Aorta (tissue), 5 donors: Measurements from ENCODE around the gene OR2A25. TPM values are rescaled to one million over a fixed set of nuclear protein-coding genes. Genes with fewer than 3 reads are reported as not detected.

Source experiments
- ATAC-seq: fragments of 200-7000 bp; cut with Tn5 transposase; one replicate; pipeline ENCODE4 v1.9.1; 2022; ENCODE audit warnings: moderate library complexity; ENCODE audit not compliant: low FRiP score
- DNase-seq, 2 donors: peaks; one replicate each; pipeline ENCODE4 v3.0.0-alpha.2; 2020
- H3K27ac ChIP-seq, 2 donors: one replicate each; pipeline ENCODE4 v1.5.1; 2013; ENCODE audit warnings: low read length in 2 of 2, mild to moderate bottlenecking in 2 of 2, moderate library complexity in 2 of 2, control low read depth in 1 of 2, inconsistent platforms in 1 of 2, low read depth in 1 of 2
- H3K27me3 ChIP-seq, 2 donors: one replicate each; pipeline ENCODE4 v1.6.1; 2013; ENCODE audit warnings: control low read depth in 1 of 2, low read length in 1 of 2, mild to moderate bottlenecking in 1 of 2, moderate library complexity in 1 of 2; ENCODE audit not compliant: insufficient read depth in 2 of 2, control insufficient read depth in 1 of 2
- H3K36me3 ChIP-seq, 2 donors: one replicate each; pipeline ENCODE4 v1.6.1; 2013; ENCODE audit warnings: control low read depth in 1 of 2, low read length in 1 of 2, mild to moderate bottlenecking in 1 of 2; ENCODE audit not compliant: insufficient read depth in 2 of 2, control insufficient read depth in 1 of 2
- H3K4me1 ChIP-seq, 2 donors: one replicate each; pipeline ENCODE4 v1.6.1; 2013; ENCODE audit warnings: low read length in 2 of 2, control low read depth in 1 of 2, mild to moderate bottlenecking in 1 of 2, moderate library complexity in 1 of 2; ENCODE audit not compliant: insufficient read depth in 2 of 2, control insufficient read depth in 1 of 2
- H3K4me3 ChIP-seq, 2 donors: one replicate each; pipeline ENCODE4 v1.5.1; 2013; ENCODE audit warnings: low read length in 2 of 2, control low read depth in 1 of 2, mild to moderate bottlenecking in 1 of 2
- H3K9me3 ChIP-seq: one replicate; pipeline ENCODE4 v1.6.1; 2013; ENCODE audit warnings: mild to moderate bottlenecking, low read length; ENCODE audit not compliant: control insufficient read depth
- WGBS, 2 donors: extraction: QIAGEN DNeasy Blood & Tissue Kit; methylation state at CpG; one replicate each; pipeline ENCODE4 v1.1.7; 2013; 5-methylcytosine and 5-hydroxymethylcytosine counted together
- intact Hi-C, 2 donors: fragments of 100-400 bp; cut with DNase I; formaldehyde crosslinking; loops; one replicate each; pipeline versions ENCODE4 v1.14.2 to v1.15.0; 2022
- long read RNA-seq, 2 donors: library from polyadenylated mRNA; unstranded; transcript quantifications; one replicate each; pipeline ENCODE4 v2.0.0, GENCODE V29; 2020 to 2021
- polyA plus RNA-seq, 2 donors: library from polyadenylated mRNA; stranded (reverse); fragments of 200-250 nt; gene quantifications; one replicate each; pipeline ENCODE4 v1.2.3, GENCODE V29; 2013
- total RNA-seq, 2 donors: library from RNA; stranded (reverse); fragmentation: NEBNext Ultra II Directional; extraction: Animal tissue kit (Norgen Biotek cat#: 25700); gene quantifications; one replicate each; pipeline ENCODE4 v1.2.1, GENCODE V29; 2021
- donor health status: healthy with polysubstance abuse.
- donor health status: Bipolar disorder and iron deficiency.
- donor health status: DM: no; HTN: no; CAD: no.
- donor health status: DM: no; HTN: no; CAD: no.
- donor health status: DM: yes; HTN: yes; CAD: no.

The OR2A25 gene, protein sequence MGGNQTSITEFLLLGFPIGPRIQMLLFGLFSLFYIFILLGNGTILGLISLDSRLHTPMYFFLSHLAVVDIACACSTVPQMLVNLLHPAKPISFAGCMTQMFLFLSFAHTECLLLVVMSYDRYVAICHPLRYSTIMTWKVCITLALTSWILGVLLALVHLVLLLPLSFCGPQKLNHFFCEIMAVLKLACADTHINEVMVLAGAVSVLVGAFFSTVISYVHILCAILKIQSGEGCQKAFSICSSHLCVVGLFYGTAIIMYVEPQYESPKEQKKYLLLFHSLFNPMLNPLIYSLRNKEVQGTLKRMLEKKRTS
- total RNA-seq: not detected
- not detected for polyA plus RNA-seq
- long read RNA-seq, donor 1: 0 reads
- long read RNA-seq, donor 2: 0 reads

DNA sequence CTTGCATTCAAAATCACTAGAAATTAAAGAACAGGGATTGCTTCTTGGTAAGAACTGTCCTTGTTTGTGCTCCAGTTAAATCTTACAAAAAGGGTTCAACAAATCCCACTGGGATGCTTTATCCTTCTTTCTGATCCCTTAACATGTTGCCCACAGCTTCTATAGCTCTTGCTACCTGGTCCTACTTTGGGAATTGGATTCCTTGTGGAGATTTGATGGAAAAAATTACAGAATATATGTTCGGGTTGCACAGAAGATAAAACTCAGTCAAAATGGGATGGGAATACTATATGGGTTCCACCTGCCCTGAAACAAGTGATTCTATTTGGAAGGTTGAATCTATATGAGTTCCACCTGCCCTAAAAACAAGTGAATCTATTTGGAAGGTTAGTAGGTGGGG, at the start of gene OR2A25:
Gene OR2A25, plus strand, starts transcription at position 301 of the 400 bp plus-strand sequence. CDS start 4,409 bp downstream, outside the sequence.
- Histone ChIP-seq H3K9me3 (no peaks in the 10 kb centered on the region), H3K27ac (no peak within 1 kb of the TSS), H3K27me3 (no peaks in the 10 kb centered on the region), H3K4me1 (no peaks in the 10 kb centered on the region), H3K4me3 (no peak within 1 kb of the TSS), H3K36me3 (no peaks in the 10 kb centered on the region)
- intact Hi-C loops: no loop called here
- ATAC-seq (no peak), DNase-seq (no peak)
- WGBS, 2 donors: 70 to 73% methylated on average over 1 of the region's 1 CpG

DNA sequence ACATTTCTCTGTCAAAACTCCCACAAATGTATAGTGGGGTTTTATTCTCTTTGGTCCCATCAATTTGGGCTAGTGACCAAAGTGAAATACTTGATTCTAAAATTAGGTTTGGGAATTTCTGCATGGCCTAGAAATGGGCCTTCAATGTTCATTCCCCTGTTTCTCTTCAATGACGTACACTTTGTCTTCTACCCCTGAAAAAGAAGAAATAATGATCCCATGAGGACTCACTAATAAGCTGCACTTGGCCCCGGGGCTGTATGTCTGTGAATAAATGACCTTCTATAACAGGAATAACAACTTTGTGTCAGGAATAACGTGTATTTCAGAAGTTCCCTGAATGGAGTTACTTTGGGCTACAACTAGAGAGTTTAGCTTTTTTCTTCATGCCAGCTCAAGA, 49.3 kb upstream of the OR2A25 start:
- no peaks in the 10 kb centered on the region for H3K36me3 ChIP-seq

DNA sequence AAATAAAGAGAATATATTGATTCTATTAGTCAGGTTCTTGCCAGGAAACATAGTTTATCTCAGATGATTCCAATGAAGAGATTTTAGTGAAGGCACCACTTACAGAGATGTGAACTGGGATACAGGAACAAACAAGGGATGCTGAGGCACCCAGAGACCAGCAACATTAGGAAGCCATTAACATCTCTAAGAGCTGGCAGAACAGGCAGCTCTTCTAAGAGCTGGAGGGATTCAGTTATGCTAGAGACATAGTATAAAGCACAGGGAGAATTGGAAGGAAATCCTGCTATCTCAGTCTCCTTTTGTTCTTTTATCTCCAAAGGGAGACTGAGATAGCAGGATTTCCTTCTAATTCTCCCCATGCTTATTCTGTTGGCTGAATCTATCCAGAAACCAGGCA, 47.4 kb upstream of the OR2A25 start:
- H3K27me3 ChIP-seq: no peaks in the 10 kb centered on the region

More for the DNA sequence above, 49.3 kb upstream of the OR2A25 start:
- Histone ChIP-seq H3K4me1 (peaks cover 0 to 3% of the 10 kb centered on the region in 2 donors), H3K9me3 (no peaks in the 10 kb centered on the region), H3K27me3 (no peaks in the 10 kb centered on the region), H3K27ac (no peak overlapping the region), H3K4me3 (no peak overlapping the region)
- no peak for ATAC-seq
- no peak for DNase-seq
- intact Hi-C loops: no loop called here
- 26 to 53% methylated on average over 3 of the region's 3 CpGs for WGBS, 2 donors

DNA sequence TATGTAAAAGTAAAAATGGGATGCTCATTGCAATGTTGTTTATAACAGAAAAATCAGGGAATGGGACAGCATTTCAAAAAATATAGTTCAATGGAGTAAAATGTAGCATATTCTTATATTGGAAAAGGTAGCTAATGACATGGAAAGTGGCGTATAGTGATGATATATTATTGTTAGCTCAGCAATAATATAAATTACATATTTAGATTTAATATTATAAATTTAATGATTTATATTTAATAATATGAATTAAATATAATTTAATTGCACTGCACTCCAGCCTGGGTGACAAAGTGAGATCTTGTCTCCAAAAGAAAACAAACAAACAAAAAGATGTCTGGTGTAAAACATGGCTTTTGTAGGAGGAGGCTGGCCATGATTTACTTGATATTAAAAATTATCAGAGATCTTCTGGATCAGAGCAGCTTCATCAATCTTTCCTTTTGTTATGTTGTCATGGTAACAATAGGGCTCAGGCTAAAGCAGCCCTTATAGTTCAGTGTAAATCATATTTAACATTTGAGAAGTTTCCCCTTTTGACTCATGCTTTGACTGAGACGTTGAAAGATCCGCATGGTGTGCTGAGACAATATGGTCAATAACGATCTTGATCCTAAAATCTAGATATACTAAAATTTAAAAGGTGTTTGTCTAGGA, 46.3 kb upstream of the OR2A25 start:
- WGBS, 2 donors: 79 to 83% methylated on average over 4 of the region's 4 CpGs

More for the DNA sequence above, 47.4 kb upstream of the OR2A25 start:
- no peak for DNase-seq
- Histone ChIP-seq H3K36me3 (no peaks in the 10 kb centered on the region), H3K9me3 (no peaks in the 10 kb centered on the region), H3K27ac (no peak overlapping the region), H3K4me1 (peaks cover 0 to 3% of the 10 kb centered on the region in 2 donors), H3K4me3 (no peak overlapping the region)
- ATAC-seq: no peak
- intact Hi-C loops: no loop called here

DNA sequence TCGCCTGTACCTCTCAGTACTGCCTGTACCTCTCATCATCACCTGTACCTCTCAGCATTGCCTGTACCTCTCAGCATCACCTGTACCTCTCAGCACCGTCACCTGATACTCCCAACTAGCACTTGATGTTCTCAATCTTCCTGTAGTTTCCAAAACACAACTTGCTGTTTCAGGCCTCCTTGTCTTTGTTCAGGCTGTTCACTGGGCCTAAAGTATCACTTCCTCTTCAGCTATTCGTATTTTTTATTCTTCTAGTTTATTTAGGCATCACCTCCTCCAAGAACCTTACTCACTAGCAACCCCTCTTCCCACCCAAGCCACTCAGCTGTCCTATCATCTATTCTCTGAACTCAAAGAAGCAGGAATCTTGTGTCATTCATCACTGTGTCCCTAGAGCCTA, 45.4 kb upstream of the OR2A25 start:
- 77 to 86% methylated on average over 3 of the region's 3 CpGs for WGBS, 2 donors
- H3K4me1 ChIP-seq: peaks cover 0 to 3% of the 10 kb centered on the region in 2 donors
- no peak for DNase-seq
- H3K36me3 ChIP-seq: no peaks in the 10 kb centered on the region
- H3K9me3 ChIP-seq: no peaks in the 10 kb centered on the region
- no peak overlapping the region for H3K4me3 ChIP-seq
- H3K27me3 ChIP-seq: no peaks in the 10 kb centered on the region
- no peak overlapping the region for H3K27ac ChIP-seq
- ATAC-seq: no peak
- intact Hi-C loops: no loop called here

More for the DNA sequence above, 46.3 kb upstream of the OR2A25 start:
- Histone ChIP-seq H3K9me3 (no peaks in the 10 kb centered on the region), H3K27ac (no peak overlapping the region), H3K27me3 (no peaks in the 10 kb centered on the region), H3K36me3 (no peaks in the 10 kb centered on the region), H3K4me3 (no peak overlapping the region), H3K4me1 (peaks cover 0 to 3% of the 10 kb centered on the region in 2 donors)
- no peak for ATAC-seq
- no peak for DNase-seq
- intact Hi-C loops: no loop called here

DNA sequence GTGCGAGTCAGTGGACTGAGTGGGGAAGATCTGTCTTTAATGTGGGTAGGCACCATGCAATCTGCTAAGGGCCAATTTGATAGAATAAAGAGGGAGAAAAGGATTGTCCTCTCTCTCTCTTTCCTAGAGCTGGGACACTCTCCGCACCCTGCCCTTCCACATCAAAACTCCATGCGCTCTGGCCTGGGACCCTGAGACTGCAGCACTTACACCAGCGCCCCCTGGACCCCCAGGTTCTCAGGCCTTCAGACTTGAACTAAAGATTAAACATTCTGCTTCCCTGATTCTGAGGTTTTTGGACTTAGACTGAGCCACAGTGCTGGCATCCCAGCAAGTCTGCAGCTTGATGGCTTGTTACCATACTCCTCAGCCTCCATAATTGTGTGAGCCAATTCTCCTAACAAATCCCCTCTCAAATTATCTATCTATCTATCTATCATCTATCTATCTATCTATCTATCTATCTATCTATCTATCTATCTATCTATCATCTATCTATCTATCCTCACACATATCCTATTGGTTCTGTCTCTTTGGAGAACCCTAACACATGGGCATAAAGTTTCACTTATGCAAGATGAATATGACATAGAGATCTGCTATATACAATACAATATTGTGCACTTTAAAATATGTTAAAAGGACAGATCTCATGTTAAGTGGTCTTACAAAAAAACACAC, 43.3 kb upstream of the OR2A25 start:
- ATAC-seq (no peak), DNase-seq (no peak)
- 57 to 65% methylated on average over 4 of the region's 4 CpGs for WGBS, 2 donors
- no peaks in the 10 kb centered on the region for H3K9me3 ChIP-seq
- no peak overlapping the region for H3K4me3 ChIP-seq
- H3K4me1 ChIP-seq: no peaks in the 10 kb centered on the region
- H3K36me3 ChIP-seq: no peaks in the 10 kb centered on the region
- no peak overlapping the region for H3K27ac ChIP-seq
- intact Hi-C loops: no loop called here
- H3K27me3 ChIP-seq: no peaks in the 10 kb centered on the region

DNA sequence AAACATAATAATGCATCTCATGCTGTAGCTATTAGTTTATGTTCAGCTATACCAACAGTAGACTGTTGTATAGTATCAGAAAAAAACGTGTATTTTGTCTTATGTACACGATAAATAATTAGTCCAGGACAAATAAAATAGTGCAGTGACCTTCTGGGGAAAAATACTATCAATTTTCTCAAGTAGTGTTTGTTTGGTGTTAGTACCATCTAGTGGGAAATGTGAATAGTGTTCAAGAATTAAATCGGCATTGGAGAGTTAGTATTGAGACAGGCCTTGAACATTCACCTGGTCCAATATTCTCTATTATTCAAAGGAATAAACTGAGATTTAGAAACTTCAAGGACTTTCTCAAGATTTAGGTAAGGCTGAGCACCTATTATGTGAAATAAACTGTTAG, 42.5 kb upstream of the OR2A25 start:
- no peak overlapping the region for H3K4me3 ChIP-seq
- H3K9me3 ChIP-seq: no peaks in the 10 kb centered on the region
- intact Hi-C loops: no loop called here
- no peaks in the 10 kb centered on the region for H3K36me3 ChIP-seq
- no peaks in the 10 kb centered on the region for H3K4me1 ChIP-seq
- H3K27ac ChIP-seq: no peak overlapping the region
- DNase-seq (no peak), ATAC-seq (no peak)
- H3K27me3 ChIP-seq: no peaks in the 10 kb centered on the region
- WGBS, 2 donors: 4 to 5% methylated on average over 3 of the region's 3 CpGs

DNA sequence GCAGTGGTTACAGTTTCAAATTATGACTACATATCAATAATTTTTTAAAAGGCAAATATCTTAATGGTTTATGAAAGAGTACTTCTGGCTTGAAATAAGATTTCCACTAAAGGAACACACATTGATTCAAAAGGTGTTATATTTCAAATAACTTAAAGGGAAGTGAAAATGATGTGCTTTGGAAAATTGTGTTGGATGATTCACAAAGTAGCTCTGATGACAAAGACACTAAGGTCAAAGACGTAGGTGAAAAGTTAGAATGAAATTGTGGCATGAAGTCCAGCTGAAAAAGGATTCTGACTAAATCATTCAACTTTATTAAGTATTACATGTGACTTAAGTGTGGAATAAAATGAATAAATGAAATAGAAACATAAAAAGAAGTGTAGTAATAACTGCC, 41.6 kb upstream of the OR2A25 start:
- intact Hi-C loops: no loop called here
- H3K27me3 ChIP-seq: no peaks in the 10 kb centered on the region
- no peak overlapping the region for H3K27ac ChIP-seq
- no peak for DNase-seq
- H3K36me3 ChIP-seq: no peaks in the 10 kb centered on the region
- 85 to 92% methylated on average over 1 of the region's 1 CpG for WGBS, 2 donors
- H3K4me1 ChIP-seq: no peaks in the 10 kb centered on the region
- no peak overlapping the region for H3K4me3 ChIP-seq
- ATAC-seq: no peak
- H3K9me3 ChIP-seq: no peaks in the 10 kb centered on the region
